Activated naive CD4-positive, alpha-beta T cell treated with anti-CD3 and anti-CD28 coated beads, Interleukin-2, amount 50 U/mL, for 24 hours (primary cell): ENCODE data around the gene ITPRIPL2.
A peak's percentile ranks its signal among the peaks of the same experiment; 100 is the strongest.

Experiments used
- H3K27ac Mint-ChIP-seq: one replicate; pipeline ENCODE4 v1.8.0; 2021; ENCODE audit warnings: mild to moderate bottlenecking, mixed read lengths
- H3K27me3 Mint-ChIP-seq: one replicate; pipeline ENCODE4 v1.8.0; 2021; ENCODE audit warnings: mixed read lengths
- H3K36me3 Mint-ChIP-seq: one replicate; pipeline ENCODE4 v1.8.0; 2021; ENCODE audit warnings: mixed read lengths
- H3K4me1 Mint-ChIP-seq: one replicate; pipeline ENCODE4 v1.8.0; 2021; ENCODE audit warnings: mixed read lengths
- H3K4me3 Mint-ChIP-seq: one replicate; pipeline ENCODE4 v1.8.0; 2021; ENCODE audit warnings: mild to moderate bottlenecking, mixed read lengths
- H3K9me3 Mint-ChIP-seq: one replicate; pipeline ENCODE4 v1.8.0; 2021; ENCODE audit warnings: mixed read lengths

ITPRIPL2 gene

GRCh38 chr16:19088341-19088916 lies 25.3 kb upstream of the ITPRIPL2 start:
- no peak overlapping the region for H3K4me3 Mint-ChIP-seq
- peaks cover 4% of the 10 kb centered on the region for H3K27me3 Mint-ChIP-seq
- H3K9me3 Mint-ChIP-seq, result no peaks in the 10 kb centered on the region
- no peak overlapping the region for H3K27ac Mint-ChIP-seq
- no peaks in the 10 kb centered on the region for H3K36me3 Mint-ChIP-seq
- peaks cover 3% of the 10 kb centered on the region for H3K4me1 Mint-ChIP-seq

DNA sequence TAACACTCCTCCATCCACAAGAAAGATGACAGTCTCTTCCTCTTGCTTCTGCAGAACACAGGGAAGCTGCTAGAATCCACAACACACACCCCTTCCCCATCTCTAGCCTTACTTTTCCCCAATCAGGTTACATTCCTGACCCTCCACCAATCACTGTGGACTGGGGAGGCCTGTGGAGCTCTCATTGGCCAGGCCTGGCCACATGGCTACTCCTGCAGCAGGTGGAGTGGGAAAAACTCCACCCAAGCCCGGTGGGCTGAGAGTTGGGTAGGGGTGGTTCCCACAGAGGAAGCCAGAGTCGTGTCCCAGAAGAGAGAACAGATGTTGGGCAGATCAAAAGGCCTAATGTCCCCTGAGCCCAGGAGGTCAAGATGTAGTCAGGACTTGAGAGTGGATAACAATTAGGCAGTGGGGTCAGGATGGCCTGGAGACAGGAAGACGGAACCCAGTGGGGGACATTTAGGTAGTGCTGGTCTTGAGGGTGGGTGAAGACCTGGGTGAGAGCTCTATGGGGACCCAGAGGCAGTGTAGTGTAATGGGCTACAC lies 24.3 kb upstream of the ITPRIPL2 start:
- Mint-ChIP-seq H3K4me3 (no peak overlapping the region), H3K9me3 (no peaks in the 10 kb centered on the region), H3K4me1 (peaks cover 3% of the 10 kb centered on the region), H3K36me3 (no peaks in the 10 kb centered on the region), H3K27me3 (peaks cover 6% of the 10 kb centered on the region), H3K27ac (no peak overlapping the region)

GRCh38 chr16:19090916-19091315 lies 22.8 kb upstream of the ITPRIPL2 start:
- Mint-ChIP-seq H3K27ac (no peak overlapping the region), H3K27me3 (peaks cover 4% of the 10 kb centered on the region), H3K36me3 (no peaks in the 10 kb centered on the region), H3K4me1 (peaks cover 7% of the 10 kb centered on the region), H3K9me3 (no peaks in the 10 kb centered on the region), H3K4me3 (no peak overlapping the region)

DNA sequence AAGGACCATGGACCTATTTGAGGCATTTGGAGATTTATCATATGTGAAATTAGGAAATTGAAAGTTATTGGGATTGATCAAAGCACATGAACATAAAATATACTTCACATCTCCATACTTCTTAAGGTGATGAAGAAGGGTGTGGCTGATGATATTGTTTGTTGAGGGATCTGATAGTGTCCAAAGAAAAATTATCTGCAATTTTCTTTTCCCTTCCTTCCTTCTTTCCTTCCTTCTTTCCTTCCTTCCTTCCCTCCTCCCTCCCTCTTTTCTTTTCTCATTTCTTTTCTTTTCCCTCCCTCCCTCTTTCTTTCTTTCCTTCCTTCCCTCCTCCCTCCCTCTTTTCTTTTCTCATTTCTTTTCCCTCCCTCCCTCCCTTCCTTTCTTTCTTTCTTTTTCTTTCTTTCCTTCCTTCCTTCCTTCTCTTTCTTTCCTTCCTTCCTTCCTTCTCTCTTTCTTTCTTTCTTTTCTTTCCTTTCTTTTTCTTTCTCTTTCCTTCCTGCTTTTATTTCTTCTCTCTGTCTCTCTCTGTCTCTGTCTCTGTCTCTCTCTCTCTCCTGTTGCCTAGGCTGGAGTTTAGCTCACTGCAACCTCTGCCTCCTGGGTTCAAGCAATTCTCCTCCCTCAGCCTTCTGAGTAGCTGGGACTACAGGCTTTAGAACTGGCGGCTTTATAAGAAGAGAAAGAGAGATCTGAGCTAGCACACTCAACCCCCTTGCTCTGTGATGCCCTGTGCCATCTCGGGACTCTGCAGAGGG lies 20.9 kb upstream of the ITPRIPL2 start:
- Mint-ChIP-seq H3K27me3 (peaks cover 5% of the 10 kb centered on the region), H3K4me1 (peaks cover 4% of the 10 kb centered on the region), H3K27ac (no peak overlapping the region)

DNA sequence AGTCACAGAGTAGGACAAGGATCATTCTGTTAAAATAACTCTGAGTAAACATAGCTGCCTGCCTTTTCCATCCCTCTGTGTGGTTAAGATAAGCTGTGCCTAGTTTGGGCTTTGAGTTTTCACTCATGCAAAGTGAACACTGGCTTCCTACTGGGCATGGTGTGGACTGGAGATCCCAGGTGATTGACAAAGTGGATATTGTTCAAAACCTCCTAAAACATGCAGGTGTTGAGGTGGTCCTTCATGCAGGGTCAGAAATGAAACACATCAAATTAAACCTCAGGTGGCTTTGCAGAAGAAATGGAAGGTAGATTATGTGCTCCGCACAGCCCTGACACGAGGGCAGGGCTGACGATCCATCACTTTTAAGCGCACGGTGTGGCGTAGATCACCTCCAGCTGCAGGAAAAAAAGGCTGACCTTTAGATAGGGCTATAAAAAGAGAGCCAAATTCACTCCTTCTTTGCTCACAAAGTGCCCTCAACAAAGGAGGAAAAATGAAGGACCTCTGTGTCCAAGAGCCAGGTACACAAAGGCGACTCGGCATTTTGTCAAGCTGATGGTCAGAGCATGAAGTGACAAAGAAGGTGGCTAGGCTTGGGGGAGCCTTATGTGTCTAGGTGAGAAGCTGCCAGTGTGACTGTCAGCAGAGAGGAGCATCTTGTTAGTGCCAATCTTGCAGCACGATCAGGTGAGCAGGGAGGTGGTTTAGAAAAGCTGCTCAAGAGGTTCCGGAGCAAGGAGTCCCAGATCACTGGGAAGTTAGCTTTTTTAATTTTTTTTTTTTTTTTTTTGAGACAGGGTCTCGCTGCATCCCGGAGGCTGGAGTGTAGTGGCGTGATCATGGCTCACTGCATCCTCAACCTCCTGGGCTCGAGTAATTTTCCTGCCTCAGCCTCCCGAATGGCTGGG lies 19.9 kb upstream of the ITPRIPL2 start:
- Mint-ChIP-seq H3K9me3 (peaks cover 7% of the 10 kb centered on the region), H3K4me3 (no peak overlapping the region)

More for the DNA sequence above, 20.9 kb upstream of the ITPRIPL2 start:
- H3K9me3 Mint-ChIP-seq, result peaks cover 1% of the 10 kb centered on the region
- no peaks in the 10 kb centered on the region for H3K36me3 Mint-ChIP-seq
- no peak overlapping the region for H3K4me3 Mint-ChIP-seq

DNA sequence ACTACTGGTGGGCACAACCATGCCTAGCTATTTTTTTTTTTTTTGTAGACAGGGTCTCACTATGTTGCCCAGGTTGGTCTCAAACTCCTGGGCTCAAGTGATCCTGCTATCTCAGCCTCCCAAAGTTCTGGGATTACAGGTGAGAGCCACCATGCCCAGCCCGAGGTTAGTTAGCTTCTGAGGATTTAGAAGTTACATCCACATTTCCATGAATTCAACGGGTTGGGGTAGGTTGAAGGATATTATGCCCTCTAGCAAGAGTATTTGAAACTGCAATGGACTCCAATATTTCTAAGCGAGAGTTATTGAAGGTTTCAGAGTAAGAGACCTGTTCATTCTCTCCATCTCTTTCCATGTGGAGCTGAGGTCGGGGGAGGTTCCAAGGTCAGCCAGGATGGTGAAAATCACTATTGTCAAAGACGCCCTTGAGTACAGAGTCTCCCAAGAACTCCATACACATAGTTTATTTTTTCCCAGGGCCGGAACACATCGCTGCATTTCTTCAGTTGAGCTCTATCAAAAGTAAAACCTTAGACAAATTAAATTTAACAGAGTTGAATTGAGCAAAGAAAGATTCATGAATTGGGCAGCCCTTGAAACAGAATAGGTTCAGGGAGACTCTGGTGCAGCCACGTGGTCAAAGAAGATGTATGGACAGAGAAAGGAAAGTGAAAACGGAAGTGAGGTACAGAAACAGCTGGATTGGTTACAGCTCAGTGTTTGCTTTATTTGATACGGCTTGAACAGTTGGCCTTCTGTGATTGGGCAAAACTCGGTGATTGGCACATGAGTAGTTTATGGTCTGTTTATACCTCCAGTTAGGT lies 19.0 kb upstream of the ITPRIPL2 start:
- Mint-ChIP-seq H3K27me3 (peaks cover 8% of the 10 kb centered on the region), H3K9me3 (peaks cover 7% of the 10 kb centered on the region), H3K4me1 (peaks cover 4% of the 10 kb centered on the region), H3K36me3 (peaks cover 2% of the 10 kb centered on the region), H3K4me3 (no peak overlapping the region), H3K27ac (no peak overlapping the region)

More for the DNA sequence above, 19.9 kb upstream of the ITPRIPL2 start:
- H3K27ac Mint-ChIP-seq, result no peak overlapping the region
- H3K4me1 Mint-ChIP-seq, result peaks cover 4% of the 10 kb centered on the region
- H3K27me3 Mint-ChIP-seq, result peaks cover 7% of the 10 kb centered on the region
- peaks cover 2% of the 10 kb centered on the region for H3K36me3 Mint-ChIP-seq

GRCh38 chr16:19095654-19096053 lies 18.1 kb upstream of the ITPRIPL2 start:
- H3K36me3 Mint-ChIP-seq, result peaks cover 2% of the 10 kb centered on the region
- H3K4me3 Mint-ChIP-seq, result no peak overlapping the region
- peak overlapping the region; percentile 55 for H3K27ac Mint-ChIP-seq
- peaks cover 4% of the 10 kb centered on the region for H3K4me1 Mint-ChIP-seq
- H3K27me3 Mint-ChIP-seq, result peaks cover 9% of the 10 kb centered on the region
- H3K9me3 Mint-ChIP-seq, result peaks cover 7% of the 10 kb centered on the region

DNA sequence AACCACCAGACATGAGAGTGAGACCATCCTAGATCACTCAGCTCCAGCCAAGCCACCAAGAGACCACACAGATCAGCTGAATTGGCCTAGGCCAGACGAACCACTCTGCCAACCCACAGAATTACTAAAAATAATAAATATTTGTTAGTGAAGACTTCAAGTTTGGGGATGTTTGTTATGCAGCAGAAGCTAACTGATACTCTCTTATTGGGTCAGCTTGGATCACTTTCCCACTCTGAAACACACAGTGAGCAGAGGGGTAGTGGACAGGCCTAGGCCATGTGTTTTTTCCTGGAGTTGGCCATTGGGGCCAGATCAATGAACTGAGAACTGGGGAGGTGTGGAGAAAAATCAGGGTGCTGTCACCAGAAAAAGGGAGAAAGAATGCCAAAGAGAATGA lies 15.6 kb upstream of the ITPRIPL2 start:
- Mint-ChIP-seq H3K4me3 (no peak overlapping the region), H3K36me3 (peaks cover 2% of the 10 kb centered on the region), H3K27me3 (peaks cover 7% of the 10 kb centered on the region), H3K9me3 (peaks cover 7% of the 10 kb centered on the region), H3K4me1 (peaks cover 4% of the 10 kb centered on the region), H3K27ac (no peak overlapping the region)

- Mint-ChIP-seq H3K36me3 (peaks cover 2% of the 10 kb centered on the region), H3K9me3 (peaks cover 7% of the 10 kb centered on the region), H3K27me3 (peaks cover 4% of the 10 kb centered on the region), H3K4me1 (no peaks in the 10 kb centered on the region), H3K4me3 (no peak overlapping the region), H3K27ac (no peak overlapping the region)
Measured at GRCh38 chr16:19102187-19102872, 11.4 kb upstream of the ITPRIPL2 start.

GRCh38 chr16:19104607-19105006 lies 9.2 kb upstream of the ITPRIPL2 start:
- no peaks in the 10 kb centered on the region for H3K4me1 Mint-ChIP-seq
- H3K27me3 Mint-ChIP-seq, result peaks cover 3% of the 10 kb centered on the region
- no peaks in the 10 kb centered on the region for H3K9me3 Mint-ChIP-seq
- H3K4me3 Mint-ChIP-seq, result no peak overlapping the region
- no peak overlapping the region for H3K27ac Mint-ChIP-seq
- H3K36me3 Mint-ChIP-seq, result no peaks in the 10 kb centered on the region

DNA sequence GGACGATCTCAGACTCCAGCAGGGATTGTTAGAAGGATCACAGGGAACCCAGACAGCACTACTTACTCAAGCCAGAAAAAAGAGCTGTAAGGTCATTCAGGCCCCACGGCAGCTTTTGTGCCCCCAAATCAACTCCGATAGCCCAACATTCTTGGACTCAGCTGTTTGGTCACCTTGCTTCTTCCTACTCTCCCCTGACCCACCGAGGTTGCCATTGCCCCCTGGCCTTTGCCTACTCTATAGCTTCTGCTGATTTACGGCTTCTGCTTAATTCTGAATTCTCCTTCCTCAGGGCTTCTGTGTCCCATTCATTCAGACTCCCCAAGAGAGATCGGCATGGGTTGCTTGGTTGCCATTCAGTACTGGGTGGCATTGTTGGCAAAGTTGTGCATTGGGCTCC lies 8.6 kb upstream of the ITPRIPL2 start:
- no peaks in the 10 kb centered on the region for H3K4me1 Mint-ChIP-seq
- H3K4me3 Mint-ChIP-seq, result no peak overlapping the region
- H3K27me3 Mint-ChIP-seq, result peaks cover 1% of the 10 kb centered on the region

GRCh38 chr16:19105891-19106624 lies 7.7 kb upstream of the ITPRIPL2 start:
- Mint-ChIP-seq H3K4me3 (no peak overlapping the region), H3K27ac (no peak overlapping the region), H3K9me3 (no peaks in the 10 kb centered on the region), H3K27me3 (peaks cover 1% of the 10 kb centered on the region), H3K4me1 (no peaks in the 10 kb centered on the region), H3K36me3 (no peaks in the 10 kb centered on the region)

More for the DNA sequence above, 8.6 kb upstream of the ITPRIPL2 start:
- no peaks in the 10 kb centered on the region for H3K36me3 Mint-ChIP-seq
- no peaks in the 10 kb centered on the region for H3K9me3 Mint-ChIP-seq
- no peak overlapping the region for H3K27ac Mint-ChIP-seq

GRCh38 chr16:19106625-19107020 lies 7.1 kb upstream of the ITPRIPL2 start:
- no peak overlapping the region for H3K27ac Mint-ChIP-seq
- no peaks in the 10 kb centered on the region for H3K36me3 Mint-ChIP-seq
- H3K27me3 Mint-ChIP-seq, result peaks cover 1% of the 10 kb centered on the region
- no peaks in the 10 kb centered on the region for H3K9me3 Mint-ChIP-seq
- no peaks in the 10 kb centered on the region for H3K4me1 Mint-ChIP-seq
- H3K4me3 Mint-ChIP-seq, result no peak overlapping the region
